HG03571 (cell line): ENCODE results near the gene DHX8.

Source experiments
- ATAC-seq: cut with Tn5 transposase; IDR thresholded peaks from one replicate; pipeline ENCODE4 v1.9.1; 2021; ENCODE audit not compliant: unreplicated experiment

DHX8 gene

GRCh38 chr17:43572368-43572980 lies 88.7 kb downstream of the DHX8 start:
- ATAC-seq: no peak

- ATAC-seq: no peak
Observed at GRCh38 chr17:43573579-43574321, 90.0 kb downstream of the DHX8 start.

GRCh38 chr17:43574348-43574747 lies 90.6 kb downstream of the DHX8 start:
- ATAC-seq: no peak

- no peak for ATAC-seq
Observed at GRCh38 chr17:43574896-43575525, 91.2 kb downstream of the DHX8 start.
